H9 (cell line): ENCODE measurements around the gene DIS3L2. TPM values are rescaled to one million over a fixed set of nuclear protein-coding genes. Genes with fewer than 3 reads are reported as not detected.
"Not testable (repeated sequence)": the region's sequence is repeated elsewhere in the genome, so short reads cannot be mapped to it uniquely, and the experiment has no call there.

Experiments used
- DNase-seq: peaks from one replicate; pipeline ENCODE4 v3.0.0-alpha.2; 2017
- H2AFZ ChIP-seq: one replicate; pipeline ENCODE4 v1.6.1; 2013; ENCODE audit warnings: mild to moderate bottlenecking, low read length, control low read depth, moderate library complexity
- H2AK5ac ChIP-seq: 2 replicates; pipeline ENCODE4 v1.6.1; 2013; ENCODE audit warnings: low read length, control low read depth, mixed read lengths; ENCODE audit not compliant: insufficient read length
- H2BK120ac ChIP-seq: one replicate; pipeline ENCODE4 v1.6.1; 2013; ENCODE audit warnings: low read depth, mild to moderate bottlenecking, low read length, control low read depth, inconsistent platforms; ENCODE audit not compliant: poor library complexity, severe bottlenecking
- H2BK12ac ChIP-seq: 2 replicates; pipeline ENCODE4 v1.6.1; 2013; ENCODE audit warnings: low read length, control low read depth, mixed read lengths, low read depth; ENCODE audit not compliant: insufficient read length
- H2BK15ac ChIP-seq: 2 replicates; pipeline ENCODE4 v1.6.1; 2013; ENCODE audit warnings: low read depth, low read length, control low read depth
- H2BK20ac ChIP-seq: one replicate; pipeline ENCODE4 v1.6.1; 2013; ENCODE audit warnings: low read depth, mild to moderate bottlenecking, low read length, control low read depth, inconsistent platforms; ENCODE audit not compliant: poor library complexity, severe bottlenecking
- H2BK5ac ChIP-seq: 2 replicates; pipeline ENCODE4 v1.6.1; 2013; ENCODE audit warnings: low read length, control low read depth, mixed read lengths; ENCODE audit not compliant: insufficient read length
- H3K14ac ChIP-seq: 2 replicates; pipeline ENCODE4 v1.6.1; 2013; ENCODE audit warnings: low read length, control low read depth; ENCODE audit not compliant: insufficient read depth
- H3K18ac ChIP-seq: 2 replicates; pipeline ENCODE4 v1.6.1; 2013; ENCODE audit warnings: low read depth, mild to moderate bottlenecking, mixed read lengths, low read length, control low read depth; ENCODE audit not compliant: insufficient read length
- H3K23ac ChIP-seq: 2 replicates; pipeline ENCODE4 v1.6.1; 2013; ENCODE audit warnings: low read length, control low read depth, mixed read lengths, low read depth; ENCODE audit not compliant: insufficient read length
- H3K23me2 ChIP-seq: 2 replicates; pipeline ENCODE4 v1.6.1; 2013; ENCODE audit warnings: low read depth, mild to moderate bottlenecking, mixed read lengths, low read length, control low read depth; ENCODE audit not compliant: insufficient read length, poor library complexity, severe bottlenecking
- H3K27ac ChIP-seq: 2 replicates; pipeline ENCODE4 v1.5.1; 2013; ENCODE audit warnings: low read length, control low read depth, mixed read lengths, low read depth; ENCODE audit not compliant: insufficient read length
- H3K27me3 ChIP-seq: 2 replicates; pipeline ENCODE4 v1.6.1; 2013; ENCODE audit warnings: low read length, control low read depth, inconsistent platforms; ENCODE audit not compliant: insufficient read depth
- H3K4ac ChIP-seq: 2 replicates; pipeline ENCODE4 v1.6.1; 2013; ENCODE audit warnings: low read depth, mild to moderate bottlenecking, control low read depth, inconsistent platforms, low read length, moderate library complexity
- H3K4me1 ChIP-seq: 2 replicates; pipeline ENCODE4 v1.6.1; 2013; ENCODE audit warnings: low read length, control low read depth, inconsistent platforms; ENCODE audit not compliant: insufficient read depth
- H3K4me2 ChIP-seq: 2 replicates; pipeline ENCODE4 v1.6.1; 2013; ENCODE audit warnings: low read length, control low read depth, mixed read lengths; ENCODE audit not compliant: insufficient read length, insufficient read depth
- H3K56ac ChIP-seq: 2 replicates; pipeline ENCODE4 v1.6.1; 2013; ENCODE audit warnings: low read depth, mild to moderate bottlenecking, mixed read lengths, low read length, control low read depth; ENCODE audit not compliant: insufficient read length
- H3K79me1 ChIP-seq: 2 replicates; pipeline ENCODE4 v1.6.1; 2013; ENCODE audit warnings: low read depth, mild to moderate bottlenecking, moderate library complexity, low read length, control low read depth, inconsistent platforms; ENCODE audit not compliant: insufficient read depth, poor library complexity, severe bottlenecking
- H3K79me2 ChIP-seq: 2 replicates; pipeline ENCODE4 v1.6.1; 2013; ENCODE audit warnings: low read length, control low read depth, inconsistent platforms; ENCODE audit not compliant: insufficient read depth
- H3K9ac ChIP-seq: 2 replicates; pipeline ENCODE4 v1.6.1; 2013; ENCODE audit warnings: low read length, control low read depth, mixed read lengths; ENCODE audit not compliant: insufficient read length; ENCODE audit errors: extremely low read depth
- H3K9me3 ChIP-seq: one replicate; pipeline ENCODE4 v1.6.1; 2013; ENCODE audit warnings: low read depth, low read length, inconsistent platforms; ENCODE audit not compliant: control insufficient read depth
- H3T11ph ChIP-seq: one replicate; pipeline ENCODE4 v1.6.1; 2013; ENCODE audit warnings: mild to moderate bottlenecking, low read length, control low read depth, inconsistent platforms
- H4K20me1 ChIP-seq: one replicate; pipeline ENCODE4 v1.6.1; 2013; ENCODE audit not compliant: control insufficient read depth, insufficient read length, insufficient read depth
- H4K5ac ChIP-seq: 2 replicates; pipeline ENCODE4 v1.6.1; 2013; ENCODE audit warnings: low read depth, mild to moderate bottlenecking, mixed read lengths, low read length, control low read depth; ENCODE audit not compliant: insufficient read length
- H4K8ac ChIP-seq: replicated peaks from 2 replicates; pipeline ENCODE4 v1.6.1; 2013; ENCODE audit warnings: low read length, control low read depth, mixed read lengths, low read depth; ENCODE audit not compliant: insufficient read length
- H4K91ac ChIP-seq: 2 replicates; pipeline ENCODE4 v1.6.1; 2013; ENCODE audit warnings: low read depth, mild to moderate bottlenecking, moderate library complexity, mixed read lengths, low read length, control low read depth; ENCODE audit not compliant: insufficient read length
- H3K27ac Mint-ChIP-seq, 3 experiments: 2 replicates in 2 of 3; 3 replicates in 1 of 3; pipeline ENCODE4 v1.8.0; 2020 to 2021; ENCODE audit warnings: mixed read lengths in 3 of 3, mild to moderate bottlenecking in 1 of 3, moderate library complexity in 1 of 3
- H3K27me3 Mint-ChIP-seq: 2 replicates; pipeline ENCODE4 v1.8.0; 2021; ENCODE audit warnings: low read depth, mild to moderate bottlenecking, moderate library complexity, mixed read lengths
- H3K36me3 Mint-ChIP-seq, 3 experiments: 2 replicates in 2 of 3; 3 replicates in 1 of 3; pipeline ENCODE4 v1.8.0; 2020 to 2021; ENCODE audit warnings: low read depth in 3 of 3, mixed read lengths in 3 of 3; ENCODE audit not compliant: insufficient read depth in 1 of 3
- H3K4me1 Mint-ChIP-seq, 2 experiments: 2 replicates each; pipeline ENCODE4 v1.8.0; 2020; ENCODE audit warnings: mixed read lengths in 2 of 2
- H3K4me3 Mint-ChIP-seq, 2 experiments: 2 replicates in 1 of 2; 3 replicates in 1 of 2; pipeline ENCODE4 v1.8.0; 2020 to 2021; ENCODE audit warnings: mild to moderate bottlenecking in 2 of 2, mixed read lengths in 2 of 2, moderate library complexity in 1 of 2
- H3K9me3 Mint-ChIP-seq, 2 experiments: 2 replicates in 1 of 2; 3 replicates in 1 of 2; pipeline ENCODE4 v1.8.0; 2020; ENCODE audit warnings: mild to moderate bottlenecking in 2 of 2, mixed read lengths in 2 of 2, moderate library complexity in 1 of 2
- WGBS: extraction: QIAGEN DNeasy Blood & Tissue Kit; methylation state at CpG from one replicate; pipeline ENCODE4 v1.1.7; 2013; ENCODE audit warnings: missing lambda C conversion rate, low lambda C conversion rate, mixed read lengths; ENCODE audit not compliant: insufficient read length; ENCODE audit errors: extremely low coverage; 5-methylcytosine and 5-hydroxymethylcytosine counted together
- total RNA-seq: library from RNA; stranded (reverse); gene quantifications from 2 replicates; pipeline ENCODE4 v1.2.1, GENCODE V29; 2021
- TF ChIP-seq, protein P1 (sequence below): fragments of 200-600 bp; sonication (generic); conservative IDR thresholded peaks from 3 replicates; pipeline ENCODE4 v1.8.0; 2021; ENCODE audit warnings: antibody characterized with exemption, mild to moderate bottlenecking

DIS3L2 gene
- total RNA-seq, 1 experiment from 2014 or later, result 28.1 TPM

DNA sequence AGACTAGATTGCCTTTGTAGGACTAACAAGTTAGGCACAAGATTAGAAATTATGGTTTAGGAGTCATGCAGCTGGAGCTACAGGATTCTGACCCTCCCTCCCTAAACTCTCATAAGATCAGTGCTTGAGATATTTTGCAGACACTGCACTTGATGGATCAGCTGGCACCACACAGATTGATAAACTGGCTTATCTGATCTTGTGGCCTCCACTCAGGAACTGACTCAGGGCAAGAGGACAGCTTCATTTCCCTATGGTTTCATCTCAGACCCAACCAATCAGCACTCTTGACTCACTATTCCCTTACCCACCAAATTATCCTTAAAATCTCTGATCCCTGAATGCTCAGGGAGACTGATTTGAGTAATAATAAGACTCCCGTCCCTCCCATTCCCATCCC, 152.3 kb downstream of the DIS3L2 start:
- Histone ChIP-seq H3K18ac (no peak overlapping the region), H2BK120ac (no peak overlapping the region), H3K79me1 (no peaks in the 10 kb centered on the region), H2AFZ (no peak overlapping the region), H3K27me3 (no peaks in the 10 kb centered on the region), H4K20me1 (no peaks in the 10 kb centered on the region), H2AK5ac (no peak overlapping the region), H3K23me2 (no peaks in the 10 kb centered on the region), H3K23ac (no peak overlapping the region), H2BK12ac (no peak overlapping the region), H3K79me2 (no peaks in the 10 kb centered on the region), H4K5ac (no peak overlapping the region), H3K56ac (no peak overlapping the region), H2BK20ac (no peak overlapping the region), H3K27ac (no peak overlapping the region), H3K4ac (no peak overlapping the region), H3K14ac (no peak overlapping the region), H3T11ph (no peak overlapping the region), H2BK5ac (no peak overlapping the region), H3K9me3 (no peaks in the 10 kb centered on the region), H4K91ac (no peak overlapping the region), H3K9ac (no peak overlapping the region), H3K4me2 (no peak overlapping the region), H2BK15ac (no peak overlapping the region), H3K4me1 (no peaks in the 10 kb centered on the region; the same call in 1 of the 2 replicates), H4K8ac (no peak overlapping the region)
- H3K27me3 Mint-ChIP-seq, result no peaks in the 10 kb centered on the region
- H3K4me1 Mint-ChIP-seq, result peaks cover 8 to 16% of the 10 kb centered on the region in 2 experiments
- no peak overlapping the region for H3K4me3 Mint-ChIP-seq
- no peak overlapping the region for H3K27ac Mint-ChIP-seq
- H3K36me3 Mint-ChIP-seq, result 0 out of 7 replicates have a peak, but pooled peaks cover 0 to 3% (median 0%) of the 10 kb centered on the region in 3 experiments
- DNase-seq, result no peak
- TF ChIP-seq, protein P1, sequence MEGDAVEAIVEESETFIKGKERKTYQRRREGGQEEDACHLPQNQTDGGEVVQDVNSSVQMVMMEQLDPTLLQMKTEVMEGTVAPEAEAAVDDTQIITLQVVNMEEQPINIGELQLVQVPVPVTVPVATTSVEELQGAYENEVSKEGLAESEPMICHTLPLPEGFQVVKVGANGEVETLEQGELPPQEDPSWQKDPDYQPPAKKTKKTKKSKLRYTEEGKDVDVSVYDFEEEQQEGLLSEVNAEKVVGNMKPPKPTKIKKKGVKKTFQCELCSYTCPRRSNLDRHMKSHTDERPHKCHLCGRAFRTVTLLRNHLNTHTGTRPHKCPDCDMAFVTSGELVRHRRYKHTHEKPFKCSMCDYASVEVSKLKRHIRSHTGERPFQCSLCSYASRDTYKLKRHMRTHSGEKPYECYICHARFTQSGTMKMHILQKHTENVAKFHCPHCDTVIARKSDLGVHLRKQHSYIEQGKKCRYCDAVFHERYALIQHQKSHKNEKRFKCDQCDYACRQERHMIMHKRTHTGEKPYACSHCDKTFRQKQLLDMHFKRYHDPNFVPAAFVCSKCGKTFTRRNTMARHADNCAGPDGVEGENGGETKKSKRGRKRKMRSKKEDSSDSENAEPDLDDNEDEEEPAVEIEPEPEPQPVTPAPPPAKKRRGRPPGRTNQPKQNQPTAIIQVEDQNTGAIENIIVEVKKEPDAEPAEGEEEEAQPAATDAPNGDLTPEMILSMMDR, result no peak
- H3K9me3 Mint-ChIP-seq, result no peaks in the 10 kb centered on the region; a peak in 1 of 5 replicates
- WGBS, result no CpG with 5 or more reads among the region's 1 CpG

DNA sequence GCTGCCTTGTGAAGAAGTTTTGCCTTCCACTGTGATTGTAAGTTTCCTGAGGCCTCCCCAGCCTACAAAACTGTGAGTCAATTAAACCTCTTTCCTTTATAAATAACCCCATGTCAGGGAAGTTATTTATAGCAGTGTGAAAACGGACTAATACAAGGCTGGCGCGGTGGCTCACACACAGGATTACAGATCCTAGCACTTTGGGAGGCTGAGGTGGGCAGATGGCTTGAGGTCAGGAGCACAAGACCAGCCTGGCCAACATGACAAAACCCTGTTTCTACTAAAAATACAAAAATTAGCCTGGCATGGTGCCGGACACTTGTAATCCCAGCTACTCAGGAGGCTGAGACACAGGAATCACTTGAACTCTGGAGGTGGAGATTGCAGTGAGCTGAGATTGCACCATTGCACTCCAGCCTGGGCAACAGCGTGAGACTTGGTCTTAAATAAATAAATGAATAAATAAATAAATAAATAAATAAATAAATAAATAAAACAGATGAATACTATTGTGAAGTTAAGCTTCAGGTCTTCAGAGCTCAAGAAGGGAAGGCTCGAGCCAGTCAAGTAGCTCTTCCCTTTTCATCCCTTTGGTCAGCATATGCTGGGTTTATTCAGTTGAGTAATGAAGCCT, 154.3 kb downstream of the DIS3L2 start:
- H4K20me1 ChIP-seq, H3K9ac ChIP-seq, H3K14ac ChIP-seq, H2BK120ac ChIP-seq, H3K79me2 ChIP-seq, H3K9me3 ChIP-seq, H4K5ac ChIP-seq, H3K79me1 ChIP-seq, H2BK20ac ChIP-seq, H3K23me2 ChIP-seq, H3K36me3 Mint-ChIP-seq, H2BK15ac ChIP-seq, H3K4me3 Mint-ChIP-seq, H3K23ac ChIP-seq, H2BK12ac ChIP-seq, H4K8ac ChIP-seq, H3K18ac ChIP-seq, H4K91ac ChIP-seq, H3K56ac ChIP-seq, H2AFZ ChIP-seq, DNase-seq, H3K27ac ChIP-seq, H3K4ac ChIP-seq, H2AK5ac ChIP-seq, H3K27ac Mint-ChIP-seq, H3K4me2 ChIP-seq, H3K27me3 ChIP-seq, H3K27me3 Mint-ChIP-seq, H3K4me1 ChIP-seq, H3T11ph ChIP-seq, H2BK5ac ChIP-seq, H3K9me3 Mint-ChIP-seq: not testable (repeated sequence)
- no CpG with 5 or more reads among the region's 6 CpGs for WGBS
- H3K4me1 Mint-ChIP-seq, result peaks cover 12 to 20% of the 10 kb centered on the region in 2 experiments
